CD4-positive, alpha-beta T cell treated with Interleukin-15 for 4 hours (primary cell): ENCODE data around the gene NCOA1.
"Not testable (repeated sequence)": the region's sequence is repeated elsewhere in the genome, so short reads cannot be mapped to it uniquely, and the experiment has no call there.

Experiments used
- DNase-seq: peaks from one replicate; pipeline ENCODE4 v3.0.0-alpha.2; 2020; ENCODE audit warnings: low spot score

The NCOA1 gene

DNA sequence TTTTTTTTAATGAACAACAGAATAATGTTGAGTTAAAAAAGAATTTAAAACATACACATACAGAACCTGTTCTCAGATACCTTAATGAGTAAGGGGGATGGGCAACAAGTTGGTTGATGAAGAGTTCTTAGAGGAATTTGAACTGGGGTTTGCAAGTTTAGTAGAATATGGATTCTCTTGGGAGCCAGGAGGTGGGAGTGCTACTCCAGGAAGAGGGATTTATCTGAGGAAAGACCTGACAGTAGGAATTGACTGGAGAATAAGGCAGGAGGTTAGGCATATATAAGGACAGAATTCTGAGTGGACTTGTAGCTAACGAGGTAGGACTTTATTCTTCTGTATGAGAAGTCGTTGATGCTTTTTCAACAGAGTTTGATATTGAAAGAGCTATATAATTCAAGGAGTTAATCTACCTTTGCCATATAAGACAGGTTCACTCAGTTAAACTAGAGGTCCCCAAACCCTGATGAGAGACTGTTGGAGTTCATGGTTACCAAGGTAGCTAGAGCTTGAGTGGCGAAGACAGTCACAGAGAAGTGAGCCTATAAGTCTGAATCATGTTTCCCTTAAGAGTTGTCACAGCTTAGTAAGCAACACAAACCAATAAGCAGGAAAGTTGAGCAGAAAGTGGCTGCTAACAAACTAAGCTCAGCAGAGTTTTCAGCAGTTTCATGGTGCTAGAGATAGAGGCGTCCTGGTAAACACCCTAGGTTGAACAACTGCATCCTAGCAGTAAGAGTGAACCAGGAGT, 88.2 kb downstream of the NCOA1 start:
- no peak for DNase-seq

DNA sequence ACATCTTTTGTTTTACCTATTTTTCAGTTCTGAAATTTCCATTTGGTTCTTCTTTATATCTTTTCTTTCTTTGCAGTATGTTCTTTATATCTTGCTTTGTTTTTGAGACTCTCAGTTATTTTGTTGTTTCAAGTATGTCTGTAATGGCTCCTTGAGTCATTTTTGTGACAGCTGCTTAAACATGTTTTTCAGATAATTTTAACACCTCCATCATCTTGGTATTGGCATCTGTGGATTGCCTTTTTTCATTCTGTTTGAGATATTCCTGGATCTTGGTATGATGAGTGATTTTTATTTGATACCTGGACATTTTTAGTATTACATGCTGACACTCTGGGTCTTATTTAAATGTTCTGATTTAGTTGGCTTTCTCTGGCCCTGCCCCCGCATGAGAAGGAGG, 89.5 kb downstream of the NCOA1 start:
- DNase-seq, result no peak

DNA sequence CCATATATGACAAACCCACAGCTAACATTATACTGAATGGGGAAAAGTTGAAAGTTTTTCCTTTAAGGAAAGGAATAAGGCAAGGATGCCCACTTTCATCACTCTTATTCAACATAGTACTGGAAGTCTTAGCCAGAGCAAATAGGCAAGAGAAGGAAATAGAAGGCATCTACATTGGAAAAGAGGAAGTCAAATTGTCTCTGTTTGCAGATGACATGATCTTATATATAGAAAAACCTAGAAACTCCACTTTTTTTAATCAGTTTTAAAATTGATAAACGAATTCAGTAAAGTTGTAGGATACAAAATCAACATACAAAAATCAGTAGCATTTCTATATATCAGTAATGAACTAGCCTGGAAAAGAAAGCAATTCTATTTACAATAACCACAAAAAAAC, 90.9 kb downstream of the NCOA1 start:
- not testable (repeated sequence) for DNase-seq

DNA sequence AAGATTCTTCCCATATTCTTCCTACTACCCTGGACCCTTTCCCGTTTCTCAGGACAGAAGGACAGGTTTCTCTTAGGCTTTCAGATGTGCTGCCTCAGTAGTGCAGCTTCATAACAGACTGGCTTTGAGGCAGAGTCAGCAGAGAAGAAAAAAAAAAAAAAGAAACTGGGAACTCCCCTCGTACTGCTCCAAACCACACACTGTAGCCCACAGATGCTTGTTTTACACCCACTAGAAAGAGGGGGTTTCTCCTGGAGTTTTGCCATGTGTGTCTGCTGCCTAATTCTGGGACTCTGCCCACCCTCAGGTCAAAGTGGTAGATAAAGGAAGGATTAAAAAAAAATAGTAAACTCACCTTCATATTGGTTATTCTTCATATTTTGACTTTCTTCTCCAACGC, 95.9 kb downstream of the NCOA1 start:
- DNase-seq, result peak; percentile 11

DNA sequence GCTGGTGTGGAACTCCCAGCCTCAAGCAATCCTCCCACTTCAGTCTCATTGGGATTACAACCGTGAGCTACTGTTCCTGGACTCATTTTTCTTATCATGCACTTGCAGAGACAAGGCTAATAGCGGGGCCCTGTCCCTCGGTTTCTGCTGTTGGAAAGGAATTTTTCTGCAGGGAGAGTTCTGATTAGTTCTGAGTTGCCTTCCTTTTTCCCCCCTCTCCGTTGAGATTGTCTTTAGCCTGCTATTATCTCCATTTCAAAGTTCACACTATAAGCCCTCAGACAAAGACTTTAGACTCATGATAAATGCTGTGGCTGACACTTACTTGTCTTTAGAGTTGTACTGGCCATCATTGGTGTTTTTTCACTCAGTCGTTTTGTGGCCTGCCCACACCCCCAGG, 97.2 kb downstream of the NCOA1 start:
- DNase-seq, result no peak

DNA sequence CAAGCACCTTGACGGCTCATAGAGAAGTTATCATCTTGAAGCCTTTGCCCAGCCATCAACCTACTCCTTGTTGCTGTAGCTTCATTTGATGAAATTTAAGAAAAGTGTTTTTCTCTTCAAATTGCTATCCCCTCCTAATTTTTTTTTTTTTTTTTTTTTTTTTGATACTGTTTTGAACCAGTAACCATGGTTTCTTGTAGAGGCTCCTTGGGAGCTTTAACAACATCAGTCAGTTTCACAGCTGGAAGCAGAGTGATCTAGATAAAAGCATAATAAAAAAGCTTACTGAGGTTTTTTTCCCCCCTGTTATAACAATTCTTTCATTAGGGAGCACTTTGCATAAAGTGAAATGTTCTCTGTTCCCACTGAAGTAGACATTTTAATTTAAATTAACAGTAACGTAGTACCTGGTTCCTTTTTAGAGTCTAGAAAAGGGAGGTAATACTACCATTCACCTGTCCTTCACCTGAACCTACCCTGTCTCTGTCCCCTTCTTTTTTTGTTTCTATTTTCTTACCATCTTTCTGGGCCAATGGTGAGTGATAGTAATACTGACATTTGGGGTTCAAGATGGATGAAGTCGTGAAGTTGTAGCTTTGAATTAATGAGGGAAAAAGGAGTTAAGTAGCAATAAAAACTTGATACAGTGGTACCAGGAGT, 101.5 kb downstream of the NCOA1 start:
- DNase-seq, result no peak

DNA sequence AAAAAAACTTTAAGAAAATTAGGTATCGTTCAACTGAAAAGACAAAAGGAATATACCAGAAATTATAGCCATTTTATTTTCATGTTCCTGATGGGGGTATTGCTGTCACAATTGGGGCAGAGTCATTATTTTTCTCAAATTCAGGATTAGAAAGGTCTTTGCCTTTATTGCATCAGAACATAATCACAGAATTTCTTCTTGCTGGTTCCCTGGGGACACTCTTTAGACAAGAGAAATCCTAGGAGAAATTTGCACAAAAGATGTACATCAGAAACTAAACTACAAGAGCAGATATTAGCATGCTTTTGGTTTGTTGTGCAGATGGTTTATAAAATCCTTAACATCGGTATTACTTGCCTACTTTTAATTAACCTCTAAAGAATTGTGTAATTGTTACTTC, 103.2 kb downstream of the NCOA1 start:
- no peak for DNase-seq

DNA sequence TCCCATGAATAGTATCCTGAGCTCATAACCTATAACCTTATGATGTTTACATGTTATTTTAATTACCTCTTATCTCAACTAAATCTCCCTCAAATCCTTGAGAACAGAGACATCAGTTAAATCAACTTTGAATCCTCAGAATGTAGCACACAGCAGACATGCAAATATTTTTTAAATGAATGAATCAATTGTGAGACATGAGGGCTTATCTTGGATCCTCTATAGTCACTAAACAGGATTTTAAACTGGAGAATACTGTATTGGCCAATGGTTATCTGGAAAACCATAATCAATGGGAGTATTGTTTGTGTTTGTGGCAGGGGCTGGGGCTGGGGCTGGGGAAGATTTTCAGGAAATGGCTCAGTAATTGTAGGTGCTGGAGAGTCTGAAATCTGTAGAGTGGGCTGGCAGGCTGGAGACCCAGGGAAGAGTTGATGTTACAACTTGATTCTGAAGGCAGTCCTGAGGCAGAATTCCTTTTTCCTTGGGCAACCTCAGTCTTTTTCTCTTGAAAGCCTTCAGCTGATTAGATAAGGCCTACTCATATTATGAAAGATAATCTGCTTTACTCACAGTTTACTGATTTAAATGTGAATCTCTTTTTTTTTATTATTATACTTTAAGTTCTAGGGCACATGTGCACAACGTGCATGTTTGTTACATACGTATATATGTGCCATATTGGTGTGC, 106.3 kb downstream of the NCOA1 start:
- DNase-seq, result no peak

DNA sequence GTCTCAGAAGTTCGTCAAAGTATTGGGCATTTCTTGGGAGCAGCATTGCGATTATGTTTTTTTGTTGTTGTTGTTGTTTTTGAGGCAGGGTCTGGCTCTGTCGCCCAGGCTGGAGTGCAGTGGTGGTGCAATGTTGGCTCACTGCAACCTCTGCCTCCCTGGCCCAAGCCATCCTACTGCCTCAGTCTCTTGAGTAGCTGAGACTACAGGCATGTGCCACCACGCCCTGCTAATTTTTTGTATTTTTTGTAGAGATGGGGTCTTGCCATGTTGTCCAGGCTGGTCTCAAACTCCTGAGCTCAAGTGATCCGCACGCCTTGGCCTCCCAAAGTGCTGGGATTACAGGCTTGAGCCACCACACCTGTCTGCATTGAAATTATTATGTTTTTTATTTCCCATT, 109.1 kb downstream of the NCOA1 start:
- not testable (repeated sequence) for DNase-seq

DNA sequence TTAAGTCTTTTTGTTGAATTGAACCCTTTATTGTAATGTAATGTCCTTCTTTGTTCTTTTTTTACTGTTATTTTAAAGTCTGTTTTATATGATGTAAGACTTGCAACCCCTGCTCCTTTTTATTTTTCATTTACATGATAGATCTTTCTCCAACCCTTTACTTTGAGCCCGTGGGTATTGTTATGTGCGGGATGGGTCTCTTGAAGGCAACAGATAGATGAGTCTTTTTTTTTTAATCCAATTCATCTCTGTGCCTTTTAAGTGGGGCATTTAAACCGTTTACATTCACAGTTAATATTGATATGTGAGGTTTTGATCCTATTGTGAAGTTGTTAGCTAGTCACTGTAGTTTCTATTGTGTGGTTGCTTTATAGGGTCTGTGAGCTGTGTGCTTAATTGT, 120.6 kb downstream of the NCOA1 start:
- no peak for DNase-seq

DNA sequence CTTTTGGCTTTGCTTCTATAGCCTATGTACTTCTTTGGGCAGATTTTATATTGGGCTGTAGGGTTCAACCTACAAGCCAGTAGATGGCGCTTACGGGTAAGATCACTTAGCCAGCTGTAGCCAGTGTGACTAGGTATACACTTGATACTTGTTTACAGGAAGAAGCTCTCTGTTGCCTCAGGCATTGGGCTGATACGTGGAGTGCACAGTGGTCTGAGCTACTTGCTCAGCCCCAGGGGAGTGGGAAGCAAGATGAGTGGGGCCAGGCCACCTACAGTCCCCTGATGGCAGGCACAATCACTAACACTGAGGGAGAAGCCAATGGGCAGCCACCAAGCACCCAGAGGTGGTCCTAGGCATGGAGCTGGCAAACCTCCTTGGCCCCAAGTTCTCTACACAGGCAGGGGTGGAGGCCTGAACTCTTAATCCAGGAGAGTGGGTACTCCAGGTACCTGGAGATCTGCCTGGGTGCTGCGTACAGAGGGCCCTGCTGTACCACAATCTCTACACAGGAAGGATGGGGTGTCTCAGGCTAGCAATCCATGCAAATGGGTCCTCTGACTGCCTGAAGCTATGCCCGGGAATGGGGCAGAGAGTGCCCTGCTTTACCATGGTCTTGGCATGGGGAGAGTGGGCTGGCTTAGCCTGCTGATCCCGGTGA, 122.2 kb downstream of the NCOA1 start:
- peak; percentile 41 for DNase-seq

DNA sequence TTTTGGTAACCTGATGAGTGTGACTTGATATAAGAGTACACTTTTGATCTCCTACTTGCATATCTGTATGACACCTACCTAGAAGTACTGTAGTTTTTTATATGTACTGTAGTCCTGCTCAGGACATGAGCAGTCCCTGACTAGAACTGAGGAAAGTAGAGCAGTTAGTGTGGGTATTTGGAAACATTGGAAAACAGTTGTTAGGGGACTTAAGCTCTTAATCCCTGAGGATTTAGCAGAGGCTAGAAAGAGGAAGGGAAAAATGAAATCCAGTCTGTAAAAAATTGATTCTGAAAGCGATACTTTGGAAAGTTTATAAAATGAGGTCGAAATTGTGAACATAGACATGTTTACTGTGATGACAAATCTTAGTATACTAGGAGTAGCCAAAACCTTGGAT, 125.6 kb downstream of the NCOA1 start:
- DNase-seq, result no peak

DNA sequence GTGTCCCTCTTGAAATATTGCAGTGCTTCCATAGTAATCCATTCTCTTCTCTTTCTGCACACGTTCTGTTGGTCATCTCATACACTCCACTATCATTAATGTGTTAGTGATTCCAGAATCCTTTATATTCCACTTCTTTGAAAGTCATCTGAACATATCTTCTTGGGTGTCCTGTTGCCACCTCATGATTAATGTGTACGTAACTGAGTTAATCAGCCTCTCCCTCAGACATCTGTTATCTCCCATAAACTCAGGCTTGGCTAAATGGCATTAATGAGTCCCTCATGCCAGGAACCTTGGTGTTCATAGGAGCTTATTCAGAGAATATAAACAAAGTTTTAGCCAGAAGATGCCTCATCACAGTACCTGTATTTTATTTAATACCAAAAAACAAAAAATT, 126.4 kb downstream of the NCOA1 start:
- no peak for DNase-seq

DNA sequence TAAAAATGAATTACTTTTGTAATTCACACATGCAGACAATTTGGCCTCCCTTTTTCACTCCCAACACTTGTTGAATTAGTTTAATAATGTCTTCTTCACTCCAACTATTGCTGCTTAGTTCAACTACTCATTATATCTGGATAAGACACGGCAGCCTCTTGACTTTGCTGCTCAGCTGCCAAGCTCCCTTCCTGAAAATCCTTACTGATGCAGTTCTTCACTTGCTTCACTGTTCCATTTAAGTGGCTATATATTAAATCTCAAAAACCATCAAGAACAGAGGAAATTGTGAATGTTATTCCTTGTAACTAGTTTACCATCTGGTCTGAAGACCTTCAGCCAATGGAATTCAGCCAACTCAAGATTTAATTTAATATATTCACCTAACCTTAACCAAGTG, 127.1 kb downstream of the NCOA1 start:
- no peak for DNase-seq

DNA sequence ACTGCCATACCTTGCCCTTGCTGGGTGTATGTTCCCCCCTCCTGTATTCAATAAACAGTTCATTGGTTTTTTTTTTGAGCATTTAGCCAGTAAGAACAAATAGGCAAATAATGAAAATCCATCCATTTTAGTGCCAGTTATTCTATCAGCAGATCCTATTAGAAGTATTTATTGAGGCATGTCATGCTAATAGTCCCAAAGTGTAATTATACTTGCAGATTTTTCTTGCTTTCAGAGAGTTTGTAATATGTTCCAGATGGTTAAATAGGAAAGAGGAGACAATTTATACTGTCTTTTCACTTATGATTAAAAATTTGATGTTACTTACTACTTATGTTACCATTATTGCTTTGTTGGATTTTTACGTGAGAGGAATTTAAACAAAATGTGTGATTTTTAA, 127.6 kb downstream of the NCOA1 start:
- DNase-seq, result no peak

DNA sequence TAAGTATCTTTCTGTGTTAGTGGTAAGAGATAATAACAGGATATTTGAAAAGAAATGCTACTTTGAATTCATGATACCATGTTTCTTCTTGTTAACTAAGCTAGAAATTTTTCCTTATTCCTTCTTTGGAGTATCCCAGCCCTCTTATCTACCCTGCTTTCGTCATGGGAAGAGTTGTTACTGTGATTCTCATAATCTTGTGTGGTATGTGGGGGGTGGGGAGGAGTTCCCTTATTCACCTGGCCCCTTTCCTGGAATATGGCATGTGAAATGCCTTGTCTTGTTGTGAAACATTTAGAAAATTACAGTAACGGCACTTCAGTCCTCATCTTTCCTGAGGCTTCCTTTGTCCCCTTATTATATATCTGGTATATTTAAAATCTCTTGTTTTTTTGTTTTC, 129.9 kb downstream of the NCOA1 start:
- no peak for DNase-seq

DNA sequence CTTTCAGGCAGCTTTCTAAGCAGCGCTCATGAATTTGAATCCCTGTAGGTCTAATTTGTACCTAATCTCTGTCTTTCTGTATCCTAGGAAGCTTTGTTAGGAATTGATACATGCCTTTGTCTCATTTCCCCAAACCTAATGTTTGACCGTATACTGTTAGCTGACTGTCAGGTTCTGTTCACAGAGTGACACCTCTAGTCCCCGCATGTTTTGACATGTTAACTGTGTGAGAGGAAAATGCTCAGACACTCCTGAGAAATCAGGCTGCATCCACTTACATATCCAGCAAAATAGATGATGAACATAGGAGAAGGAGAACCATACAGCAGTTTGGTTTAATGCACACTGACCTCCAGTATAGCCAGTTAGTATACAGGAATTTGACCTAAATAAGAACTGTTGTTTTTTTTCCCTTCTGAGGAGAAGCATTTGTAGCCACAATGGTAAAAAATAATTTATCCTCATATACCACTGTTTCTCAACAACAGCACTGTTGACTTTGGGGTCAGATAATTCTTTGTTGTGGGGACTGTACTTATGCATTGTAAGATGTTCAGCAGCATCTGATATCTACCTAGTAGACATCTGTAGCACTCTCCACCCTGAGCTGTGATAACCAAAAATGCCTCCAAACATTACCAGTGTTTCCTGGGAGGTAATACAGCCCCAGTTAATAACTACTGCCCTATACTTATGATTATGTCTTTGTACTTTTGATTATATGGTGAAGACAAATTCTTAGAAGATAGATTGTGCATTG, 130.9 kb downstream of the NCOA1 start:
- no peak for DNase-seq

DNA sequence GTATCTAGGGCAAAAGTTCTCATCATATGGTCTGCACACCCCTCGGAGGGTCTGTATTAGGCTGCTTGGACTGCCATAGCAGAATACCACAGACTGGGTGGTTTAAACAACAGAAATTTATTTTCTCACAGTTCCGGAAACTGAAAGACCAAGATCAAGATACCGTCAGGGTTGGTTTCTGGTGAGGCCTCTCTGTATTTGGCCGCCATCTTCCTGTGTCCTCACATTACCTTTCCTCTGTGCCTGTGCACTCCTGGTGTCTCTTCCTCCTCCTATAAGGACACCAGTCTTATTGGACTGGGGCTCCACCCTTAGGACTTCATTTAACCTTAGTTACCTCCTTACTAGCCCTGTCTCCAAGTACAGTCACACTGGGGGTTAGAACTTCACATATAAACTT, 132.5 kb downstream of the NCOA1 start:
- DNase-seq, result no peak

DNA sequence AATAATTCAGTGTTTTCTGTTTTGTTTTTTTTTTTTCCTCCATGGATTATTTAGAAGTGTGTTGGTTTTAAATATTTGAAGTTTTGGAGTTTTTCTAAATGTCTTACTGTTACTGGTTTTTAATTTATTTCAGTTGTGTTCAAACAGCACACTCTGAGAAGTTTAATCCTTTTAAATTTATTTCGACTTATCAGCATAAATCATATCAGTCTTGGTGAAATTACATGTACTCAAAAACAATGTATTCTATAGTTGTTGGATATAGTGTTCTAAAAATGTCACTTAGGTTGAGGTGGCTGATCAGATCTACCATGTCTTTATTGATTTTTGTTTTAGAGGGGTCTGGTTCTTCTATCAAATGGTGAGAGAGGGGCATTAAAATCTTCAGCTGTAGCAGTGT, 134.7 kb downstream of the NCOA1 start:
- no peak for DNase-seq

DNA sequence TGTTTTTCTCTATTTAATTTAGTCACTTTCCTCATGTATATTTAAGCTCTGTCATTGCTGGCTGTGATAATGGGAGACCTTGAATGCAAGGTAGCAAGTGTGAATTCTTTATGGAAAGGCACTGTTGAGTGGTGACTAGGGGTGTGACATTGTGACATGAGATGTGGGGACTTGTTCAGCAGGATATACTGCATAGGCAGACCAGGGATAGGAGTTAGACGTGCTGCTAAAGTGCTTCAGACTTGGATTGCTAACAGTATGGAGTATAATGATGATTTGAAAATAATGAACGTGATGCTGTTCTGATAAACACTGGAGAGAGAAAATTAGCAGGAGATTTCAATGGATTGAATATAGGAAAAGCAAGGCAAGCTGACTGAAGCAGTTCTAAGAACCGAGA, 135.1 kb downstream of the NCOA1 start:
- DNase-seq, result no peak

DNA sequence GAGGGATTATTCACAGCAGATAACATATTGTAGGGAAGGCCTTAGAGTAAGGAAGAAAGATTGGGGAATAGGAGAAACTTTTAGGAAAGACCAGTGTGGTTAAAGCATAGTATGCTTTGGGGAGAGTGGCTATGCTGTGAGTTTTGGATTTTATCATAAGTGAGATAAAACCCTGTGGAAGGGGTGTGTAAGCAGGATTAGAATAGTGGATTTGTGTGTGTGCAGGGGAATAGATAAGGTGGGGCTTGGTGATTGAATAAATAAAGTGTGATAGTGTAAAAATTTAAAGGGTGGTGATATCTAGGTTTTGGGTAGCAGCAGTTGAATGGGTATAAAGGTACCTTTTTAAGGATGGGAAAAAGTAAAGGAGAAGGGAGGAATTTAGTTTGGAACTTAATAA, 137.7 kb downstream of the NCOA1 start:
- DNase-seq, result no peak

DNA sequence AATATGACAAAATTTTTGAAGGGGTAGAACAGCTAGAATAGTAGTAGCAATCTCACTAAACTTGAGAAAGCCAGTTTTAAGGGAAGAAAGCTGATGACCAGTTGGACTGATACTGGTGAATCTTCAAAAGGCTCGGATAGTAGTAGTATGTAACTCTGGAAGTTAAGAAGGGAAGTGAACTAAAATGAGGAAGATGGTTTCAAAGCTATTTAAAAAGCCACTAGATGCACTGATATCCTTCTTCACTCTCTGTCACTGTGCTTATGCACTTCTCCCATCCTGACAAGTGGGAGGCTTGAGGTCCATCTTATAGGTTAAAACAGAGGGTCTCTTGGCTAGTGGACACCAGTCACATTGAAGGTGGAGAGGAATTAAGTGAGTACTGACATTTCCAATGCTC, 141.1 kb downstream of the NCOA1 start:
- no peak for DNase-seq
